SK-N-SH treated with all-trans-retinoic acid at 6 μM for 48 hours (cell line): ENCODE data around the gene TP53AIP1.
A peak's percentile ranks its signal among the peaks of the same experiment; 100 is the strongest.

ENCODE experiments used
- ATAC-seq: fragments of 200-7000 bp; cut with Tn5 transposase; 3 replicates; pipeline ENCODE4 v1.9.1; 2020; ENCODE audit warnings: mild to moderate bottlenecking, moderate library complexity
- ARNTL ChIP-seq: fragments of 450-650 bp; formaldehyde crosslinking; IDR thresholded peaks from 2 replicates; pipeline ENCODE4 v1.5.0; 2020; ENCODE audit warnings: low read depth, mild to moderate bottlenecking, moderate library complexity, borderline replicate concordance
- BACH2 ChIP-seq: fragments of 250-450 bp; sonication (Bioruptor Pico); IDR thresholded peaks from 2 replicates; pipeline ENCODE4 v1.9.0; 2021; ENCODE audit warnings: mild to moderate bottlenecking, borderline replicate concordance
- CSDC2 ChIP-seq: fragments of 250-450 bp; sonication (Bioruptor Pico); IDR thresholded peaks from 2 replicates; pipeline ENCODE4 v1.5.0; 2020; ENCODE audit warnings: mild to moderate bottlenecking, moderate library complexity
- CSRNP3 ChIP-seq: fragments of 250-450 bp; sonication (Bioruptor Pico); IDR thresholded peaks from 2 replicates; pipeline ENCODE4 v1.5.1; 2021; ENCODE audit warnings: mild to moderate bottlenecking, moderate library complexity
- ESRRG ChIP-seq: fragments of 250-450 bp; sonication (Bioruptor Pico); IDR thresholded peaks from 2 replicates; pipeline ENCODE4 v1.6.1; 2021; ENCODE audit warnings: mild to moderate bottlenecking
- GLIS3 ChIP-seq: fragments of 250-450 bp; sonication (Bioruptor Pico); IDR thresholded peaks from 2 replicates; pipeline ENCODE4 v1.5.0; 2020; ENCODE audit warnings: mild to moderate bottlenecking, moderate library complexity
- ISL1 ChIP-seq: fragments of 250-450 bp; sonication (Bioruptor Pico); IDR thresholded peaks from 2 replicates; pipeline ENCODE4 v2.1.2; 2022; ENCODE audit warnings: mild to moderate bottlenecking, moderate library complexity
- OSR1 ChIP-seq: fragments of 250-450 bp; sonication (Bioruptor Pico); IDR thresholded peaks from 2 replicates; pipeline ENCODE4 v1.8.0; 2022; ENCODE audit warnings: moderate library complexity, mild to moderate bottlenecking, inconsistent platforms
- POU6F1 ChIP-seq: fragments of 250-450 bp; sonication (Bioruptor Pico); IDR thresholded peaks from 2 replicates; pipeline ENCODE4 v1.8.0; 2021; ENCODE audit warnings: low read depth, mild to moderate bottlenecking, moderate library complexity, borderline replicate concordance
- PPARA ChIP-seq: fragments of 250-450 bp; sonication (Bioruptor Pico); IDR thresholded peaks from 2 replicates; pipeline ENCODE4 v1.5.0; 2020; ENCODE audit warnings: mild to moderate bottlenecking, borderline replicate concordance
- RARB ChIP-seq: fragments of 250-450 bp; sonication (Bioruptor Pico); IDR thresholded peaks from 2 replicates; pipeline ENCODE4 v1.8.0; 2021; ENCODE audit warnings: mild to moderate bottlenecking, moderate library complexity
- TOX ChIP-seq: fragments of 250-450 bp; sonication (Bioruptor Pico); IDR thresholded peaks from 2 replicates; pipeline ENCODE4 v1.8.0; 2021; ENCODE audit warnings: mild to moderate bottlenecking, moderate library complexity, borderline replicate concordance
- TSHZ2 ChIP-seq: fragments of 250-450 bp; sonication (Bioruptor Pico); IDR thresholded peaks from 2 replicates; pipeline ENCODE4 v1.5.0; 2020; ENCODE audit warnings: mild to moderate bottlenecking, moderate library complexity
- ZFP3 ChIP-seq: fragments of 250-450 bp; sonication (Bioruptor Pico); IDR thresholded peaks from 2 replicates; pipeline ENCODE4 v1.5.0; 2020; ENCODE audit warnings: mild to moderate bottlenecking, moderate library complexity
- ZFP30 ChIP-seq: fragments of 450-650 bp; formaldehyde crosslinking; IDR thresholded peaks from 2 replicates; pipeline ENCODE4 v1.5.0; 2022; ENCODE audit warnings: mild to moderate bottlenecking, moderate library complexity
- ZNF565 ChIP-seq: fragments of 450-650 bp; formaldehyde crosslinking; conservative IDR thresholded peaks from 2 replicates; pipeline ENCODE4 v1.5.0; 2020; ENCODE audit warnings: low read depth, mild to moderate bottlenecking, moderate library complexity
- ZNF70 ChIP-seq: fragments of 450-650 bp; formaldehyde crosslinking; IDR thresholded peaks from 2 replicates; pipeline ENCODE4 v1.5.0; 2020; ENCODE audit warnings: mild to moderate bottlenecking, moderate library complexity
- ZNF8 ChIP-seq: fragments of 450-650 bp; formaldehyde crosslinking; IDR thresholded peaks from 2 replicates; pipeline ENCODE4 v1.5.0; 2020; ENCODE audit warnings: mild to moderate bottlenecking, moderate library complexity
- TF ChIP-seq, protein P1 (sequence below): fragments of 250-450 bp; sonication (Bioruptor Pico); IDR thresholded peaks from 2 replicates; pipeline ENCODE4 v1.8.0; 2020; ENCODE audit warnings: mild to moderate bottlenecking, moderate library complexity, borderline replicate concordance
- TF ChIP-seq, protein P2 (sequence below): fragments of 250-450 bp; sonication (Bioruptor Pico); IDR thresholded peaks from 2 replicates; pipeline ENCODE4 v1.5.1; 2020; ENCODE audit warnings: low read depth, mild to moderate bottlenecking, moderate library complexity

Gene TP53AIP1

GRCh38 chr11:128904303-128904655 lies 38.4 kb downstream of the TP53AIP1 start:
- no peak for ATAC-seq
- TF ChIP-seq POU6F1 = no peak
- no peak for TF ChIP-seq ZNF8 (CRISPR knock-in tag)
- no peak for TF ChIP-seq CSDC2 (CRISPR knock-in tag)
- no peak for TF ChIP-seq TOX (CRISPR knock-in tag)

- no peak; the same call in 2 of the 3 replicates for ATAC-seq
- TF ChIP-seq ZNF565 (CRISPR knock-in tag) = no peak
- no peak for TF ChIP-seq TOX (CRISPR knock-in tag)
Measured at GRCh38 chr11:128903248-128904061, 39.2 kb downstream of the TP53AIP1 start.

DNA sequence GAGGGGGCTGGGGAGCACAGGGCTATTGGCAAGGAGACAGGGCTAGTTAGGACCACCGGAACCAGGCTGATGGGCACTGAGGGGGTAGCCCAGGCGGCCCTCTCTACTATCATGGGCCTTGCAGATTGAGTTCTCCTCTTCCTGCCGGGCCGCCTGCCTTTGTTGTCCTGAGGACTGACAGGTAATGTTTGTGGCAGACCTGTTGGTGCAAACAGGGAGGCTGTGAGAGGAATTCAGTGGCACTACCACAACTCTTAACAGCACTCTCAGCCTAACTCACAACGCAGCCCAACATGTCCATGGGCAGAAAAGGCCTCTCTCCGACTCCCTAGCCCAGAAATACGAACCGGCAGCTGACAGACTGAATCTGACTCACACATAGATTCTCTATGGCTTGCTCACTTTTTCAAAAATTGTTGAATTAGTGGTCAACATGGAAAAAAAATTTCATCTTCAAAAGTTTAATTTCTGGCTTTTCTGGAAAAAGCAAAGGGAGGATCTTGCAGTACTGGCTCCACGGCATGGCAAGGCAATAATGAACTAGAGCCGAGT lies 40.1 kb downstream of the TP53AIP1 start:
- ATAC-seq = peak; percentile 32; the same call in 2 of the 3 replicates
- no peak for TF ChIP-seq GLIS3
- TF ChIP-seq ZFP30 (CRISPR knock-in tag) = no peak
- TF ChIP-seq PPARA (CRISPR knock-in tag) = no peak
- no peak for TF ChIP-seq ZFP3 (CRISPR knock-in tag)
- no peak for TF ChIP-seq BACH2 (CRISPR knock-in tag)
- TF ChIP-seq TOX (CRISPR knock-in tag) = no peak
- no peak for TF ChIP-seq TSHZ2 (CRISPR knock-in tag)
- TF ChIP-seq ZNF70 (CRISPR knock-in tag) = no peak
- TF ChIP-seq POU6F1 = no peak
- TF ChIP-seq ESRRG = no peak
- no peak for TF ChIP-seq ZNF8 (CRISPR knock-in tag)

DNA sequence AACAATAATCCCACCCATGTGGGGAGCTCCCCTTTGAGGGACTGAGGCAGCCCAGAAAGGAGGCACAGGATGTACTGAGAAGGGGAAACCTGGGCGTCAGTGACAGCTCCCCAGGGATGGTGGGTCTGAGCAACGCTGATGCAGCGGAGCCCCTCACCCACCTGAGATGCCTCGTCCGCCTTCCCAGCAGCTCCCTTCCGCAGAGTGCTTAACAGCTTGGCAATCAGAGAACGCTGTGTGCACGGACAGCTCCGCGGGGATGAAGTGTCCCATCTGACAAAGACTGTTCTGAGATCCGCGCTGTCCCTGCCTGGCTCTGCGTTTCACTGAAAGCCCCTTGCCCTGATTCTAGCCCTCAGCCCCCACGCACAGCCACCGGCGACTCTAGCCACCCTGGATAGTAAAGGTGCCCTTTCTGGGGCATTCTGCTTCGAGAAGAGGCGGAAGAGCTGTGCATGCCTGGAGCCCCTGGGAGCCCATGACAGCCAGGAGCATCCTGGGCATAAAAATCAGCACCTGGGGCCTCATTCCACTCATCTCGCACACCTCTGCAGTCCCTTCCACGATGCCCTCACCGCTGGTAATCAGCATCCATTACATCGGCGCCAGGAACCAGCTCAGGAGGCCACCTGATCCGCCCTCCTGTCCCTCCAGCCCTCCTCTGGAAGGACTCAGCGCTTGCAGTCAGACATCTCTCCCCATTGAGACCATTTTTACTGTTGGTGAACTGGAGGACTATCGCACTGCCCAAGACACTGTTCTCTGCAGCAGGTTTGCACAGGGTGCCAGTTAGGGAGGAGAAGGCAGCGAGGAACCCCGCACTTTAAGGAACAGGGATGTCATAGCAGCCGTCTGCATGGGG lies 40.8 kb downstream of the TP53AIP1 start:
- no peak for ATAC-seq
- TF ChIP-seq ESRRG (no peak), ISL1 (CRISPR knock-in tag) (no peak), BACH2 (CRISPR knock-in tag) (no peak), ZNF8 (CRISPR knock-in tag) (no peak), ZNF70 (CRISPR knock-in tag) (no peak), POU6F1 (no peak), RARB (no peak), CSRNP3 (no peak), ARNTL (no peak), TOX (CRISPR knock-in tag) (no peak), OSR1 (CRISPR knock-in tag) (no peak), ZNF565 (CRISPR knock-in tag) (no peak)
- TF ChIP-seq, protein P1, sequence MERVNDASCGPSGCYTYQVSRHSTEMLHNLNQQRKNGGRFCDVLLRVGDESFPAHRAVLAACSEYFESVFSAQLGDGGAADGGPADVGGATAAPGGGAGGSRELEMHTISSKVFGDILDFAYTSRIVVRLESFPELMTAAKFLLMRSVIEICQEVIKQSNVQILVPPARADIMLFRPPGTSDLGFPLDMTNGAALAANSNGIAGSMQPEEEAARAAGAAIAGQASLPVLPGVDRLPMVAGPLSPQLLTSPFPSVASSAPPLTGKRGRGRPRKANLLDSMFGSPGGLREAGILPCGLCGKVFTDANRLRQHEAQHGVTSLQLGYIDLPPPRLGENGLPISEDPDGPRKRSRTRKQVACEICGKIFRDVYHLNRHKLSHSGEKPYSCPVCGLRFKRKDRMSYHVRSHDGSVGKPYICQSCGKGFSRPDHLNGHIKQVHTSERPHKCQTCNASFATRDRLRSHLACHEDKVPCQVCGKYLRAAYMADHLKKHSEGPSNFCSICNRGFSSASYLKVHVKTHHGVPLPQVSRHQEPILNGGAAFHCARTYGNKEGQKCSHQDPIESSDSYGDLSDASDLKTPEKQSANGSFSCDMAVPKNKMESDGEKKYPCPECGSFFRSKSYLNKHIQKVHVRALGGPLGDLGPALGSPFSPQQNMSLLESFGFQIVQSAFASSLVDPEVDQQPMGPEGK (CRISPR knock-in tag) = no peak
- TF ChIP-seq, protein P2, sequence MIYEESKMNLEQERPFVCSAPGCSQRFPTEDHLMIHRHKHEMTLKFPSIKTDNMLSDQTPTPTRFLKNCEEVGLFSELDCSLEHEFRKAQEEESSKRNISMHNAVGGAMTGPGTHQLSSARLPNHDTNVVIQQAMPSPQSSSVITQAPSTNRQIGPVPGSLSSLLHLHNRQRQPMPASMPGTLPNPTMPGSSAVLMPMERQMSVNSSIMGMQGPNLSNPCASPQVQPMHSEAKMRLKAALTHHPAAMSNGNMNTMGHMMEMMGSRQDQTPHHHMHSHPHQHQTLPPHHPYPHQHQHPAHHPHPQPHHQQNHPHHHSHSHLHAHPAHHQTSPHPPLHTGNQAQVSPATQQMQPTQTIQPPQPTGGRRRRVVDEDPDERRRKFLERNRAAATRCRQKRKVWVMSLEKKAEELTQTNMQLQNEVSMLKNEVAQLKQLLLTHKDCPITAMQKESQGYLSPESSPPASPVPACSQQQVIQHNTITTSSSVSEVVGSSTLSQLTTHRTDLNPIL (CRISPR knock-in tag) = no peak
